GM21737 (cell line): ENCODE data around the gene LAMTOR3.

Source experiments
- ATAC-seq: cut with Tn5 transposase; IDR thresholded peaks from one replicate; pipeline ENCODE4 v1.9.1; 2021; ENCODE audit warnings: mild to moderate bottlenecking, moderate library complexity; ENCODE audit not compliant: unreplicated experiment

LAMTOR3 gene

GRCh38 chr4:99894161-99894997 is at the start of gene LAMTOR3:
TSS of gene LAMTOR3 (minus strand) at chr4:99894427. CDS start at chr4:99893963, 464 bp downstream.
- ATAC-seq = peak; percentile 99

DNA sequence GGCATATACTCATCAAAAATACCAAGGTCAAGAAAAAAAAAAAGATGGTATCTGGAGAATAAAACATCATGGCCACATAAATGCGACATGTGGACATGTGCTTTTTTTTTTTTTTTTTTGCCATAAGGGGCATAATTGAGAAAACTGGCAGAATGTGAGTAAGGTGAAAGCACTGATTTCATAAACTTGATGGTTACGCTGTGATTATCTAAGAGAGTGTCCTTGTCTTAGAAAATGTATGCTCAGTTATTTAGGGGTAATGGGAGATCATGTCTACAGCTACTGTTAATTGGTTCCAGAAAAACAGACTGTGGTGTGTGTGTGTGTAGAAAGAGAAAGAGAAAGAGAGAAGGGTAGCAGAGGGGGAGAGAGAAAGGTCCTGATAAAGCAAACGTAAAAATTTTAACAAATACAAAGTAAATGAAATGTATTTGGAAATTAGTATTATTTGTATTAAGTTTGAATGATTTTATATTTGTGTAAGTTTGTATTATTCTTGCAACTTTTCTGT is 44.1 kb upstream of the LAMTOR3 start:
- no peak for ATAC-seq

GRCh38 chr4:99934891-99935290 is 40.7 kb upstream of the LAMTOR3 start:
- ATAC-seq = no peak

DNA sequence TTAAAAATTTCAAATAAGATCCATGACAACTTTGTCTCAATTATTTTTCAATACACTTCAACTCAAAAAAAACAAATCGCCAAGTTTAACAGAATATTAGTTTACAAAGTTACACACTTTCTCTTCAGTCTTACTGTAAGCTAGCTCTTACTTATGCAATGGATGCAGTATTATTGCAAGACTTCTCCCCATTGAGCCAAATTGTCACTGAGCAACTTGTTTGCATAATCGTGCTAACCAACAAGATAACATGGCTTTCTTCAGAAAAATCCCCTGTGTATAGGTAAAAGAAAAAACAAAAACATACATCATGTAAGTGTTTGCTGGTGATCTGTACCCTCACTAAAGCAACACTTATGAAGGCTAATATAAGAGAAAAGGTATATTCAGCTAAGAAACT is 33.3 kb upstream of the LAMTOR3 start:
- no peak for ATAC-seq

DNA sequence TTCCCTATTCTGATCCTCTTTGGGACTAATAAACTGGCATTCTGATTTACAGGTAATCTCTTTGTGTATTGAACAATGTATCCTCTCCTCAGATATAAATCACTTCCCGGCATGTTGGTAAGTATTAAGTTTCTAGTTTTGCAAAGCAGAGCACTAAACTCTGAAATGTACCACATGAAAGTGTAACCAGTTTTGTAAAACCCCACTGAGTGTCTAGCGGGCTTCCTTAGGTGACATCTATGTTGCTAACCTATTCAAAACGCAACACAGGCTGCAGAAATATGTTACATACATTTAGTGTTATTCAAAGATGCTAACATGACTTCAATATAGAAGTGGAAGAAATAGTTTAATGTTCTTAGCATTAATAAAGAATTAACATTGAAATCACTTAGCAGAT is 26.9 kb upstream of the LAMTOR3 start:
- no peak for ATAC-seq

- ATAC-seq = no peak
Measured at GRCh38 chr4:99918656-99919055, 24.4 kb upstream of the LAMTOR3 start.

DNA sequence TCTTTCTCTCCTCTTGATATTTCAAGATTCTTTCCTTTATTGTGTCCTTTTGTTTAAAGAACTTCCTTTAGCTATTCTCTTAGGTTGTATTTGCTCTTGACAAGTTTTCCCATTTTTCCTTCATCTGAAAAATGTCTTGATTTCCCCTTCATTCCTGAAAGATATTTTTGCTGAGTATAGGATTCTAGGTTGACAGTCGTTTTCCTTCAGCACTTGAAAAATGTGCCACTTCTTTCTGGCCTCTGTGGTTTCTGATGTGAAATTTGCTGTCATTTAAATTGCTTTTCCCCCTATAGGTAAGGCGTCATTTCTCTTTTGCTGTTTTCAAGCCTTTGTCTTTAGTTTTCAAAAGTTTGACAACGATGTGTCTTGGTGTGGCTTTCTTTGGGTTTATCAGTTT is 23.3 kb upstream of the LAMTOR3 start:
- no peak for ATAC-seq

- no peak for ATAC-seq
Measured at GRCh38 chr4:99915449-99915848, 21.2 kb upstream of the LAMTOR3 start.

- ATAC-seq = no peak
Measured at GRCh38 chr4:99894998-99895397, 771 bp upstream of the LAMTOR3 start.

GRCh38 chr4:99893839-99894160 is 427 bp downstream of the LAMTOR3 start:
- no peak for ATAC-seq

DNA sequence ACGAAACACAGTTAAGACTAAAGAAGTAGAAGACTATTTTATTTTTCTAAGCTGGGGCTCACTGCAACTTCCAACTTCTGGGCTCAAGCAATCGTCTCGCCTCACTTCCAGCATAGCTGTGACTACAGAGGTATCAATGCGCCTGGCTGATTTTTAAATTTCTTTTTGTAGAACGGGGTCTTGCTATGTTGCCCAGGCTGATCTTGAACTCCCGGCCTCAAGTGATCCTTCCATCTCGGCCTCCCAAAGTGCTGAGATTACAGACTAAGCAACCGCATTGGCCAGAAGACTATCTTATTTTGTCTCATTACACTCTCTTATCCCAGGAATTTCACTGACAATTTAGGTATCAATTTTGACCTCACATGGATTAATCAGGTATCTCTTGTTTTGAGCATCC is 1.2 kb downstream of the LAMTOR3 start:
- ATAC-seq = no peak

DNA sequence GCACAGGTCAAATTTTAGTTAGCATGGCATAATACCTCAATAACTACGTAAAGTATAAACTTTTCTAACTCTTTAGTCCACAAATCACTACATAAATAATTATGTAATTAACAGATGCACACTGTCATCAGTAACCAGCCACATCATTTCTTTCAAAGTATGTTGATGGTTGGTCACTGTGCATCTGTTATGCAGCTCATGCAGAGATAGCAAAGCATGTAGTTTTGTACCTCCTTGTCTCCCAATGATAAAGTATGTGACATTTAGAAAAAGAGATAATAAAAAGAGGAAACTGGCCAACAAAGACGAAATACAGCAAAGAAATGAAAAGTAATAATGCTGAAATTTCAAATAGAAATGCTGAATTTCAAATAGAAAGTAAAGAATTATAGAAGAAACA is 2.9 kb downstream of the LAMTOR3 start:
- no peak for ATAC-seq

DNA sequence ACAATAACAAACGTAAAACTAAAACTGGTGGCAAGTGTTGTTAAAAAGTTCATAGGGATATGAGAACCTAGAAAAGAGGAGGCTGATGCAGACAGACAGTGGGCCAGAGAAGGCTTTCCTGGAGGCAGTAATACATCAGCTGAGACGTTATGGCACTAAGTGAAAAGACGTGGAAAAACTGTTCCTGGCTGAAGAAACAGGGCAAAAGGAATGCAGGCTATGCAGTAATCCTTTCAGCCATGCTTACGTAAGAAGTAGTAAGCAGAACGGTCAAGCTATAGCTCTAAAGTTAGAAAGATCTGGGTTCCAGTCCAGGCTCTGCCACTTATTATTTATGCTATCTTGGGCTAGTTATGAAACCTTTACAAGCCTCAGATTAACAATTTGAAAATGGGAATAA is 6.4 kb downstream of the LAMTOR3 start:
- ATAC-seq = no peak

DNA sequence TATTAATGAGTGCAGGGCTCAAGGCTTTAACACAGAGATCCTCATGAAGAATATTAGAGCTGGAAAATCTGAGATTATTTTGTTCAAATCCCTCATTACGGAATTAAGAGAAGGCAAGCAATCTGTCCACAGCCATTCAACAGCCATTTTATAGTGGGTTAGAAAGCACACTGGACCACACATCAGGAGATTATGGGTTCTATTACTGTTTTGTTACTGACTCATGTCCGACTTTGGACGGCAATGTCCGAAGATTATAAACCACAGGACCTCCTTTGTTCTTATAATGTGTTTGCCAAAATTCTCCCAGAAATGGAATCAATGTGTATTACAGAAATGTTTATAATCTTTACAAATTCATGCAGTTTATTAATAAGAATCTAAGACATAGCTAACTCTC is 8.1 kb downstream of the LAMTOR3 start:
- ATAC-seq = no peak

GRCh38 chr4:99885687-99886086 is 8.5 kb downstream of the LAMTOR3 start:
- ATAC-seq = no peak

DNA sequence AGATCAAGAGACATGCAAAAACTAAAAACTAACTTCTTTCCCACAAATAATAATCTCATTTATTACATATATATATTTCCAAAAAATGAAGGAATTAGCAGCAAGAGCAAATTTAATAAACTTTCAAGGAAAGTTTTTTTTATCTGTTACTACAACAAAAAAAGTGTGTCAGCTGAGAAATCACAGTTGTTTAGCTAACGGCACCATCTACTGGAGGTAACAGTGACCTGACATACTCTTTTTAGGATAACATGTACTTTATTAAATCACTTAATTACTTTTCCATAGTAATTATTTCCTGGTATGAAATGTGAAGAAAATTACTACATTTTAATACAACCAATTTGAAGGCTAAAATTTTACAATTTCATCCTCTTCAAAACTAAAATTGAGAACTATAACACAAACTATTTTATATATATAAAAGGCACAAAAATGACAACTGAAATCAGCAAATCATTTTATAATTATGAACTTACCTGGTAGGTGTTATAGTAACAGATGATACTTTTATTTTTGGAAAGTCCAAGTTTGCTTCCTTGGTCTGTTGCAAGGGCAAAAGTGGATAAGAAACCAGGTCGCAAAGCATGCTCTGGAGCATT is 9.1 kb downstream of the LAMTOR3 start:
- peak; percentile 67 for ATAC-seq

DNA sequence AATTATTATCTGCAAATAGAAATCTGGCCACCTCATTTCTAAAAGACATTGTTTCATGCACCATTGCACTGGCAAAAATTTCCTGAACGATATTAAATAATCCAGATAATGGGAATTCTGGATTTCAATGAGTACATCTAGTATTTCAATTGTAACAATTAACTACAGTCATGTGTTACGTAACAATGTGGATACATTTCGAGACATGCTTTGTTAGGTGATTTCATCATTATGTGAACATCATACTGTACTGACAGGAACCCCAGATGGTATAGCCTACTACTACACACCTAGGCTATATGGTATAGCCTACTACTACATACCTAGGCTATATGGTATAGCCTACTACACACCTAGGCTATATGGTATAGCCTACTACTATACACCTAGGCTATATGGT is 14.8 kb downstream of the LAMTOR3 start:
- ATAC-seq = no peak

- ATAC-seq = no peak
Measured at GRCh38 chr4:99878604-99879003, 15.6 kb downstream of the LAMTOR3 start.

GRCh38 chr4:99876946-99877345 is 17.3 kb downstream of the LAMTOR3 start:
- ATAC-seq = no peak

DNA sequence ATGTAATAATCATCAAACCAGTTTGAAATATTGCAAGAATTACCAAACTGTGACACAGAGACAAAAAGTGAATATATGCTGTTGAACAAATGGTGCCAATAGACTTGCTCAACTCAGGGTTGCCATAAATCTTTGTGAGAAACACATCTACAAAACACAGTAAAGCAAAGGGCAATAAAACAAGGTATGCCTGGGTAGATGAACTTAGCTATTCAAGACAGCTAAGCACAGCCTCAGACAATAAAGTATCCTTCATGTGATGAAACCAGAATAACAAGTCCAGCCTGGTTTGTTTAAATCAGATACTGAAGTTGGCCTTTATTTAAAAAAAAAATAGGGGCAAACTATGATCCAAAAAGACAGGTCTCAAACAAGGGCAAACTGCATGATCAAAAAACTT is 19.2 kb downstream of the LAMTOR3 start:
- ATAC-seq = no peak

DNA sequence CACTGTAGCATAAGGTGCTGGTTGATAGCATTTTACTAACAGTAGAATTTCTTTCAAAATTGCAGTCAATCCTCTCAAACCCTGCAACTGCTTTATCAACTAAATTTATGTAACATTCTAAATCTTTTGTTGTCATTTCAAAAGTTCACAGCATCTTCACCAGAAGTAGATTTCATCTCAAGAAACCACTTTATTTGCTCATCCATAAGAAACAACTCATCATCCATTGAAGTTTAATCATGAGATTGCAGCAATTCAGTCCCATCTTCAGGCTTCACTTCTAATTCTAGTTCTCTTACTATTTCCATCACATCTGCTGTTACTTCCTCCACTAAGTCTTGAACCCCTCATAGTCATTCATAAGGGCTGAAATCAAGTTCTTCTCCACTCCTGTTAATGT is 21.7 kb downstream of the LAMTOR3 start:
- ATAC-seq = no peak

- no peak for ATAC-seq
Measured at GRCh38 chr4:99868126-99868596, 26.1 kb downstream of the LAMTOR3 start.
